WTC11 (cell line): ENCODE data around the gene AGR3. TPM values are rescaled to one million over a fixed set of nuclear protein-coding genes. Genes with fewer than 3 reads are reported as not detected.

Experiments
- ATAC-seq: fragments of 200-7000 bp; cut with Tn5 transposase; 2 replicates; pipeline ENCODE4 v1.10.0; 2021; ENCODE audit warnings: mild to moderate bottlenecking, moderate library complexity
- CTCF ChIA-PET: fragments of 300-600 bp; sonication (Branson Sonifier 250); formaldehyde crosslinking; loops from one replicate; lab custom pipeline; 2021; ENCODE audit warnings: antibody characterized with exemption; lab: Charles Lee
- POLR2A ChIA-PET: fragments of 350-600 bp; sonication (Branson Sonifier 250); formaldehyde crosslinking; loops from one replicate; lab custom pipeline; 2021; ENCODE audit warnings: antibody characterized with exemption; lab: Charles Lee
- DNase-seq: peaks from one replicate; pipeline ENCODE4 v3.0.0; 2021; ENCODE audit warnings: low spot score
- H3K27ac Mint-ChIP-seq: 2 replicates; pipeline ENCODE4 v1.8.0; 2021; ENCODE audit warnings: mixed read lengths
- H3K27me3 Mint-ChIP-seq: 2 replicates; pipeline ENCODE4 v1.8.0; 2021; ENCODE audit warnings: low read depth, mild to moderate bottlenecking, moderate library complexity, mixed read lengths
- H3K36me3 Mint-ChIP-seq: 2 replicates; pipeline ENCODE4 v1.8.0; 2021; ENCODE audit warnings: mixed read lengths
- H3K4me1 Mint-ChIP-seq: 2 replicates; pipeline ENCODE4 v1.8.0; 2022; ENCODE audit warnings: mixed read lengths
- H3K4me3 Mint-ChIP-seq: 2 replicates; pipeline ENCODE4 v1.8.0; 2021; ENCODE audit warnings: mild to moderate bottlenecking, moderate library complexity, mixed read lengths
- H3K9me3 Mint-ChIP-seq: 2 replicates; pipeline ENCODE4 v1.8.0; 2021; ENCODE audit warnings: mixed read lengths
- ERG ChIP-seq: fragments of 250-450 bp; sonication (Bioruptor Pico); IDR thresholded peaks from 2 replicates; pipeline ENCODE4 v1.8.0; 2021; ENCODE audit warnings: mild to moderate bottlenecking
- ESRRA ChIP-seq: sonication (generic); formaldehyde crosslinking; IDR thresholded peaks from 2 replicates; pipeline ENCODE4 v1.8.1; 2022; ENCODE audit warnings: mild to moderate bottlenecking, missing genetic modification reagents, borderline replicate concordance
- ETV6 ChIP-seq: sonication (generic); formaldehyde crosslinking; IDR thresholded peaks from 2 replicates; pipeline ENCODE4 v1.8.1; 2022; ENCODE audit warnings: mild to moderate bottlenecking, missing genetic modification reagents
- FOXK1 ChIP-seq: sonication (generic); formaldehyde crosslinking; IDR thresholded peaks from 2 replicates; pipeline ENCODE4 v1.8.0; 2022; ENCODE audit warnings: mild to moderate bottlenecking, moderate library complexity, missing genetic modification reagents
- FOXP1 ChIP-seq: sonication (generic); formaldehyde crosslinking; IDR thresholded peaks from 2 replicates; pipeline ENCODE4 v1.8.0; 2022; ENCODE audit warnings: missing genetic modification reagents, mild to moderate bottlenecking, moderate library complexity, borderline replicate concordance
- GABPB1 ChIP-seq: sonication (generic); formaldehyde crosslinking; IDR thresholded peaks from 2 replicates; pipeline ENCODE4 v1.8.1; 2023; ENCODE audit warnings: mild to moderate bottlenecking, missing genetic modification reagents
- NFE2L1 ChIP-seq: sonication (generic); formaldehyde crosslinking; IDR thresholded peaks from 2 replicates; pipeline ENCODE4 v1.8.1; 2023; ENCODE audit warnings: missing genetic modification reagents
- NR3C1 ChIP-seq: sonication (generic); formaldehyde crosslinking; conservative IDR thresholded peaks from 2 replicates; pipeline ENCODE4 v1.8.1; 2023; ENCODE audit warnings: low read depth, mild to moderate bottlenecking, missing genetic modification reagents
- PRDM15 ChIP-seq: sonication (generic); formaldehyde crosslinking; IDR thresholded peaks from 2 replicates; pipeline ENCODE4 v1.8.0; 2022; ENCODE audit warnings: missing genetic modification reagents
- RELA ChIP-seq: sonication (generic); formaldehyde crosslinking; IDR thresholded peaks from 2 replicates; pipeline ENCODE4 v1.8.1; 2022; ENCODE audit warnings: missing genetic modification reagents, mild to moderate bottlenecking, borderline replicate concordance
- SMAD3 ChIP-seq: sonication (generic); formaldehyde crosslinking; IDR thresholded peaks from 2 replicates; pipeline ENCODE4 v1.8.0; 2022; ENCODE audit warnings: missing genetic modification reagents, mild to moderate bottlenecking, borderline replicate concordance
- USF1 ChIP-seq: sonication (generic); formaldehyde crosslinking; IDR thresholded peaks from 2 replicates; pipeline ENCODE4 v1.8.0; 2022; ENCODE audit warnings: mild to moderate bottlenecking, missing genetic modification reagents
- ZNF121 ChIP-seq: sonication (generic); formaldehyde crosslinking; IDR thresholded peaks from 2 replicates; pipeline ENCODE4 v1.8.0; 2023; ENCODE audit warnings: missing genetic modification reagents
- ZNF263 ChIP-seq: sonication (generic); formaldehyde crosslinking; IDR thresholded peaks from 2 replicates; pipeline ENCODE4 v1.8.1; 2022; ENCODE audit warnings: low read depth, mild to moderate bottlenecking, moderate library complexity, missing genetic modification reagents
- ZNF671 ChIP-seq: fragments of 250-450 bp; sonication (Bioruptor Pico); IDR thresholded peaks from 2 replicates; pipeline ENCODE4 v1.8.0; 2021; ENCODE audit warnings: mild to moderate bottlenecking
- ZSCAN18 ChIP-seq: fragments of 250-450 bp; sonication (Bioruptor Pico); IDR thresholded peaks from 2 replicates; pipeline ENCODE4 v2.1.2; 2022; ENCODE audit warnings: mild to moderate bottlenecking, moderate library complexity
- total RNA-seq: library from RNA; stranded (reverse); gene quantifications from 3 replicates; pipeline ENCODE4 v1.2.3, GENCODE V29; 2021
- TF ChIP-seq, protein P1 (sequence below): sonication (generic); formaldehyde crosslinking; conservative IDR thresholded peaks from 2 replicates; pipeline ENCODE4 v1.8.1; 2023; ENCODE audit warnings: mild to moderate bottlenecking, low read depth, missing genetic modification reagents, moderate library complexity
- TF ChIP-seq, protein P2 (sequence below): sonication (generic); formaldehyde crosslinking; IDR thresholded peaks from 2 replicates; pipeline ENCODE4 v1.8.0; 2023; ENCODE audit warnings: mild to moderate bottlenecking, missing genetic modification reagents
- TF ChIP-seq, protein P3 (sequence below): sonication (generic); formaldehyde crosslinking; IDR thresholded peaks from 2 replicates; pipeline ENCODE4 v1.8.1; 2023; ENCODE audit warnings: mild to moderate bottlenecking, missing genetic modification reagents
- TF ChIP-seq, protein P4 (sequence below): sonication (generic); formaldehyde crosslinking; IDR thresholded peaks from 2 replicates; pipeline ENCODE4 v1.8.1; 2022; ENCODE audit warnings: missing genetic modification reagents, borderline replicate concordance

Gene AGR3
- total RNA-seq, 1 experiment from 2014 or later, result not detected

- no peak for TF ChIP-seq ETV6 (CRISPR knock-in tag)
- no peak for TF ChIP-seq FOXP1
- TF ChIP-seq, protein P1, sequence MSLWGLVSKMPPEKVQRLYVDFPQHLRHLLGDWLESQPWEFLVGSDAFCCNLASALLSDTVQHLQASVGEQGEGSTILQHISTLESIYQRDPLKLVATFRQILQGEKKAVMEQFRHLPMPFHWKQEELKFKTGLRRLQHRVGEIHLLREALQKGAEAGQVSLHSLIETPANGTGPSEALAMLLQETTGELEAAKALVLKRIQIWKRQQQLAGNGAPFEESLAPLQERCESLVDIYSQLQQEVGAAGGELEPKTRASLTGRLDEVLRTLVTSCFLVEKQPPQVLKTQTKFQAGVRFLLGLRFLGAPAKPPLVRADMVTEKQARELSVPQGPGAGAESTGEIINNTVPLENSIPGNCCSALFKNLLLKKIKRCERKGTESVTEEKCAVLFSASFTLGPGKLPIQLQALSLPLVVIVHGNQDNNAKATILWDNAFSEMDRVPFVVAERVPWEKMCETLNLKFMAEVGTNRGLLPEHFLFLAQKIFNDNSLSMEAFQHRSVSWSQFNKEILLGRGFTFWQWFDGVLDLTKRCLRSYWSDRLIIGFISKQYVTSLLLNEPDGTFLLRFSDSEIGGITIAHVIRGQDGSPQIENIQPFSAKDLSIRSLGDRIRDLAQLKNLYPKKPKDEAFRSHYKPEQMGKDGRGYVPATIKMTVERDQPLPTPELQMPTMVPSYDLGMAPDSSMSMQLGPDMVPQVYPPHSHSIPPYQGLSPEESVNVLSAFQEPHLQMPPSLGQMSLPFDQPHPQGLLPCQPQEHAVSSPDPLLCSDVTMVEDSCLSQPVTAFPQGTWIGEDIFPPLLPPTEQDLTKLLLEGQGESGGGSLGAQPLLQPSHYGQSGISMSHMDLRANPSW (CRISPR knock-in tag), result no peak
- TF ChIP-seq USF1 (CRISPR knock-in tag), result no peak
- TF ChIP-seq, protein P2, sequence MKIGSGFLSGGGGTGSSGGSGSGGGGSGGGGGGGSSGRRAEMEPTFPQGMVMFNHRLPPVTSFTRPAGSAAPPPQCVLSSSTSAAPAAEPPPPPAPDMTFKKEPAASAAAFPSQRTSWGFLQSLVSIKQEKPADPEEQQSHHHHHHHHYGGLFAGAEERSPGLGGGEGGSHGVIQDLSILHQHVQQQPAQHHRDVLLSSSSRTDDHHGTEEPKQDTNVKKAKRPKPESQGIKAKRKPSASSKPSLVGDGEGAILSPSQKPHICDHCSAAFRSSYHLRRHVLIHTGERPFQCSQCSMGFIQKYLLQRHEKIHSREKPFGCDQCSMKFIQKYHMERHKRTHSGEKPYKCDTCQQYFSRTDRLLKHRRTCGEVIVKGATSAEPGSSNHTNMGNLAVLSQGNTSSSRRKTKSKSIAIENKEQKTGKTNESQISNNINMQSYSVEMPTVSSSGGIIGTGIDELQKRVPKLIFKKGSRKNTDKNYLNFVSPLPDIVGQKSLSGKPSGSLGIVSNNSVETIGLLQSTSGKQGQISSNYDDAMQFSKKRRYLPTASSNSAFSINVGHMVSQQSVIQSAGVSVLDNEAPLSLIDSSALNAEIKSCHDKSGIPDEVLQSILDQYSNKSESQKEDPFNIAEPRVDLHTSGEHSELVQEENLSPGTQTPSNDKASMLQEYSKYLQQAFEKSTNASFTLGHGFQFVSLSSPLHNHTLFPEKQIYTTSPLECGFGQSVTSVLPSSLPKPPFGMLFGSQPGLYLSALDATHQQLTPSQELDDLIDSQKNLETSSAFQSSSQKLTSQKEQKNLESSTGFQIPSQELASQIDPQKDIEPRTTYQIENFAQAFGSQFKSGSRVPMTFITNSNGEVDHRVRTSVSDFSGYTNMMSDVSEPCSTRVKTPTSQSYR (CRISPR knock-in tag), result no peak
- TF ChIP-seq GABPB1 (CRISPR knock-in tag), result no peak
- TF ChIP-seq PRDM15 (CRISPR knock-in tag), result no peak
- TF ChIP-seq SMAD3 (CRISPR knock-in tag), result no peak
- TF ChIP-seq ZNF671 (CRISPR knock-in tag), result no peak
- no peak for TF ChIP-seq ESRRA
- TF ChIP-seq NFE2L1 (CRISPR knock-in tag), result no peak
- no peak for TF ChIP-seq FOXK1 (CRISPR knock-in tag)
- TF ChIP-seq, protein P3, sequence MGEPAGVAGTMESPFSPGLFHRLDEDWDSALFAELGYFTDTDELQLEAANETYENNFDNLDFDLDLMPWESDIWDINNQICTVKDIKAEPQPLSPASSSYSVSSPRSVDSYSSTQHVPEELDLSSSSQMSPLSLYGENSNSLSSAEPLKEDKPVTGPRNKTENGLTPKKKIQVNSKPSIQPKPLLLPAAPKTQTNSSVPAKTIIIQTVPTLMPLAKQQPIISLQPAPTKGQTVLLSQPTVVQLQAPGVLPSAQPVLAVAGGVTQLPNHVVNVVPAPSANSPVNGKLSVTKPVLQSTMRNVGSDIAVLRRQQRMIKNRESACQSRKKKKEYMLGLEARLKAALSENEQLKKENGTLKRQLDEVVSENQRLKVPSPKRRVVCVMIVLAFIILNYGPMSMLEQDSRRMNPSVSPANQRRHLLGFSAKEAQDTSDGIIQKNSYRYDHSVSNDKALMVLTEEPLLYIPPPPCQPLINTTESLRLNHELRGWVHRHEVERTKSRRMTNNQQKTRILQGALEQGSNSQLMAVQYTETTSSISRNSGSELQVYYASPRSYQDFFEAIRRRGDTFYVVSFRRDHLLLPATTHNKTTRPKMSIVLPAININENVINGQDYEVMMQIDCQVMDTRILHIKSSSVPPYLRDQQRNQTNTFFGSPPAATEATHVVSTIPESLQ (CRISPR knock-in tag), result no peak
- Mint-ChIP-seq H3K4me1 (peaks cover 1% of the 10 kb centered on the region; the same call in 1 of the 2 replicates), H3K27ac (no peak overlapping the region), H3K27me3 (no peaks in the 10 kb centered on the region), H3K9me3 (no peaks in the 10 kb centered on the region), H3K4me3 (no peak overlapping the region), H3K36me3 (no peaks in the 10 kb centered on the region)
- POLR2A ChIA-PET, result no interaction called here
- DNase-seq, result no peak
- CTCF ChIA-PET, result no interaction called here
- no peak for ATAC-seq
These were observed 71.2 kb downstream of the AGR3 start for GRCh38 chr7:16810573-16810972.

GRCh38 chr7:16810112-16810511 lies 71.7 kb downstream of the AGR3 start:
- POLR2A ChIA-PET, result no interaction called here
- H3K36me3 Mint-ChIP-seq, result no peaks in the 10 kb centered on the region
- CTCF ChIA-PET, result no interaction called here
- H3K27me3 Mint-ChIP-seq, result no peaks in the 10 kb centered on the region
- H3K27ac Mint-ChIP-seq, result no peak overlapping the region
- H3K4me3 Mint-ChIP-seq, result no peak overlapping the region
- no peaks in the 10 kb centered on the region for H3K9me3 Mint-ChIP-seq
- DNase-seq (no peak), ATAC-seq (no peak)
- H3K4me1 Mint-ChIP-seq, result peaks cover 6% of the 10 kb centered on the region
- no peak for TF ChIP-seq GABPB1 (CRISPR knock-in tag)
- no peak for TF ChIP-seq ZNF121
- no peak for TF ChIP-seq RELA
- no peak for TF ChIP-seq ZNF263
- TF ChIP-seq, protein P4, sequence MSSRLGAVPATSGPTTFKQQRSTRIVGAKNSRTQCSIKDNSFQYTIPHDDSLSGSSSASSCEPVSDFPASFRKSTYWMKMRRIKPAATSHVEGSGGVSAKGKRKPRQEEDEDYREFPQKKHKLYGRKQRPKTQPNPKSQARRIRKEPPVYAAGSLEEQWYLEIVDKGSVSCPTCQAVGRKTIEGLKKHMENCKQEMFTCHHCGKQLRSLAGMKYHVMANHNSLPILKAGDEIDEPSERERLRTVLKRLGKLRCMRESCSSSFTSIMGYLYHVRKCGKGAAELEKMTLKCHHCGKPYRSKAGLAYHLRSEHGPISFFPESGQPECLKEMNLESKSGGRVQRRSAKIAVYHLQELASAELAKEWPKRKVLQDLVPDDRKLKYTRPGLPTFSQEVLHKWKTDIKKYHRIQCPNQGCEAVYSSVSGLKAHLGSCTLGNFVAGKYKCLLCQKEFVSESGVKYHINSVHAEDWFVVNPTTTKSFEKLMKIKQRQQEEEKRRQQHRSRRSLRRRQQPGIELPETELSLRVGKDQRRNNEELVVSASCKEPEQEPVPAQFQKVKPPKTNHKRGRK (CRISPR knock-in tag), result no peak
- no peak for TF ChIP-seq NR3C1 (CRISPR knock-in tag)
- TF ChIP-seq ZSCAN18 (CRISPR knock-in tag), result no peak
- TF ChIP-seq ERG (CRISPR knock-in tag), result no peak
